Astrocyte (in vitro differentiated cells and primary cell): ENCODE results near the gene GUSB. TPM values are rescaled to one million over a fixed set of nuclear protein-coding genes. Genes with fewer than 3 reads are reported as not detected.

Experiments
- DNase-seq: peaks from one replicate; pipeline ENCODE4 v3.0.0-alpha.2; 2010; ENCODE audit warnings: low read depth
- FAIRE-seq: peaks from 2 replicates; lab custom pipeline; 2011; peaks lifted over from hg19 to GRCh38; lab: Jason Lieb, UNC
- H2AFZ ChIP-seq: 2 replicates; pipeline ENCODE4 v1.6.0; 2012; ENCODE audit warnings: low read depth, low read length, inconsistent platforms
- H3K27ac ChIP-seq: 2 replicates; pipeline ENCODE4 v1.5.1; 2011; ENCODE audit warnings: low read depth, low read length, inconsistent platforms
- H3K27me3 ChIP-seq: 2 replicates; pipeline ENCODE4 v1.6.0; 2011; ENCODE audit warnings: low read length, inconsistent platforms; ENCODE audit not compliant: insufficient read depth
- H3K36me3 ChIP-seq: 2 replicates; pipeline ENCODE4 v1.5.1; 2011; ENCODE audit warnings: low read length, inconsistent platforms; ENCODE audit not compliant: insufficient read depth
- H3K4me1 ChIP-seq: 2 replicates; pipeline ENCODE4 v1.5.1; 2011; ENCODE audit warnings: low read length, inconsistent platforms; ENCODE audit not compliant: insufficient read depth
- H3K4me2 ChIP-seq: 2 replicates; pipeline ENCODE4 v1.6.0; 2012; ENCODE audit warnings: low read length, inconsistent platforms
- H3K4me3 ChIP-seq: 2 replicates; pipeline ENCODE4 v1.5.1; 2011; ENCODE audit warnings: low read depth, mild to moderate bottlenecking, low read length, inconsistent platforms; ENCODE audit not compliant: insufficient read depth
- H3K79me2 ChIP-seq: 2 replicates; pipeline ENCODE4 v1.6.0; 2012; ENCODE audit warnings: mild to moderate bottlenecking, low read length, inconsistent platforms; ENCODE audit not compliant: insufficient read depth
- H3K9ac ChIP-seq: 2 replicates; pipeline ENCODE4 v1.6.0; 2012; ENCODE audit warnings: mild to moderate bottlenecking, low read length, inconsistent platforms
- H3K9me3 ChIP-seq: 2 replicates; pipeline ENCODE4 v1.5.1; 2012; ENCODE audit warnings: low read depth, mild to moderate bottlenecking, low read length, inconsistent platforms; ENCODE audit not compliant: insufficient read depth
- H4K20me1 ChIP-seq: 2 replicates; pipeline ENCODE4 v1.6.0; 2012; ENCODE audit warnings: low read length, inconsistent platforms; ENCODE audit not compliant: insufficient read depth
- H3K27ac Mint-ChIP-seq: one replicate; pipeline ENCODE4 v1.8.0; 2021; ENCODE audit warnings: mild to moderate bottlenecking, mixed read lengths; ENCODE audit not compliant: unreplicated experiment
- H3K27me3 Mint-ChIP-seq: one replicate; pipeline ENCODE4 v1.8.0; 2021; ENCODE audit warnings: low read depth, mixed read lengths; ENCODE audit not compliant: unreplicated experiment
- H3K36me3 Mint-ChIP-seq: one replicate; pipeline ENCODE4 v1.8.0; 2021; ENCODE audit warnings: low read depth, mixed read lengths; ENCODE audit not compliant: unreplicated experiment
- H3K4me1 Mint-ChIP-seq: one replicate; pipeline ENCODE4 v1.8.0; 2021; ENCODE audit warnings: low read depth, mixed read lengths; ENCODE audit not compliant: unreplicated experiment
- H3K4me3 Mint-ChIP-seq: one replicate; pipeline ENCODE4 v1.8.0; 2021; ENCODE audit warnings: mild to moderate bottlenecking, moderate library complexity, mixed read lengths; ENCODE audit not compliant: unreplicated experiment
- H3K9me3 Mint-ChIP-seq: one replicate; pipeline ENCODE4 v1.8.0; 2021; ENCODE audit warnings: mild to moderate bottlenecking, mixed read lengths; ENCODE audit not compliant: unreplicated experiment
- CTCF ChIP-seq: IDR thresholded peaks from 2 replicates; pipeline ENCODE4 v1.5.1; 2011; ENCODE audit warnings: low read depth, mild to moderate bottlenecking, inconsistent platforms, low read length, moderate library complexity; ENCODE audit not compliant: insufficient read depth
- EZH2 ChIP-seq: IDR thresholded peaks from 2 replicates; pipeline ENCODE4 v1.6.1; 2012; ENCODE audit warnings: mild to moderate bottlenecking, low read length, inconsistent platforms; ENCODE audit not compliant: insufficient read depth
- total RNA-seq: library from RNA; stranded (reverse); gene quantifications from 2 replicates; pipeline ENCODE4 v1.2.1, GENCODE V29; 2021

GUSB gene
- total RNA-seq, 1 donor from 2014 or later, result 18.3 TPM

- H3K36me3 ChIP-seq, result no peaks in the 10 kb centered on the region
- TF ChIP-seq CTCF, result no peak
- TF ChIP-seq EZH2, result no peak
- Mint-ChIP-seq H3K36me3 (no peaks in the 10 kb centered on the region), H3K27ac (no peak overlapping the region), H3K4me1 (peaks cover 4% of the 10 kb centered on the region), H3K9me3 (peaks cover 4% of the 10 kb centered on the region), H3K27me3 (no peaks in the 10 kb centered on the region), H3K4me3 (no peak overlapping the region)
- H3K9me3 ChIP-seq, result no peaks in the 10 kb centered on the region
- H3K27me3 ChIP-seq, result no peaks in the 10 kb centered on the region
- H3K4me3 ChIP-seq, result no peak overlapping the region
- H2AFZ ChIP-seq, result no peak overlapping the region
- peaks cover 44% of the 10 kb centered on the region for H4K20me1 ChIP-seq
- H3K4me1 ChIP-seq, result no peaks in the 10 kb centered on the region
- H3K4me2 ChIP-seq, result no peak overlapping the region
- no peak overlapping the region for H3K9ac ChIP-seq
- DNase-seq, result no peak
- FAIRE-seq, result no peak
- no peak overlapping the region for H3K27ac ChIP-seq
- H3K79me2 ChIP-seq, result peaks cover 13% of the 10 kb centered on the region
These were observed 57.8 kb downstream of the GUSB start for GRCh38 chr7:65924193-65924592.

- Histone ChIP-seq H3K4me2 (no peak overlapping the region), H3K4me1 (no peaks in the 10 kb centered on the region), H3K36me3 (no peaks in the 10 kb centered on the region), H3K9ac (no peak overlapping the region), H2AFZ (no peak overlapping the region), H3K27me3 (no peaks in the 10 kb centered on the region), H3K4me3 (no peak overlapping the region), H3K27ac (no peak overlapping the region), H3K9me3 (no peaks in the 10 kb centered on the region), H3K79me2 (peaks cover 16% of the 10 kb centered on the region), H4K20me1 (peaks cover 40% of the 10 kb centered on the region)
- Mint-ChIP-seq H3K4me3 (no peak overlapping the region), H3K36me3 (no peaks in the 10 kb centered on the region), H3K27me3 (no peaks in the 10 kb centered on the region), H3K4me1 (peaks cover 4% of the 10 kb centered on the region), H3K9me3 (peaks cover 4% of the 10 kb centered on the region), H3K27ac (no peak overlapping the region)
- FAIRE-seq (no peak), DNase-seq (no peak)
- TF ChIP-seq EZH2 (no peak), CTCF (no peak)
These were observed 58.7 kb downstream of the GUSB start for GRCh38 chr7:65923316-65923715.

- Mint-ChIP-seq H3K36me3 (no peaks in the 10 kb centered on the region), H3K4me3 (no peak overlapping the region), H3K27me3 (no peaks in the 10 kb centered on the region), H3K27ac (no peak overlapping the region), H3K4me1 (peaks cover 5% of the 10 kb centered on the region), H3K9me3 (no peaks in the 10 kb centered on the region)
- FAIRE-seq (no peak), DNase-seq (no peak)
- H3K27ac ChIP-seq, result no peak overlapping the region
- no peaks in the 10 kb centered on the region for H3K4me1 ChIP-seq
- H3K4me2 ChIP-seq, result no peak overlapping the region
- no peak overlapping the region for H3K4me3 ChIP-seq
- H3K36me3 ChIP-seq, result no peaks in the 10 kb centered on the region
- peaks cover 53% of the 10 kb centered on the region for H4K20me1 ChIP-seq
- H3K79me2 ChIP-seq, result peaks cover 27% of the 10 kb centered on the region
- no peak overlapping the region for H2AFZ ChIP-seq
- H3K27me3 ChIP-seq, result no peaks in the 10 kb centered on the region
- no peaks in the 10 kb centered on the region for H3K9me3 ChIP-seq
- TF ChIP-seq EZH2 (no peak), CTCF (no peak)
- H3K9ac ChIP-seq, result no peak overlapping the region
These were observed 65.9 kb downstream of the GUSB start for GRCh38 chr7:65915921-65916657.
